ENCODE results near the gene TUBGCP6.

- TF ChIP-seq CTCF (IDR thresholded peaks at IDR 0.05; ENCODE audit: low read depth, low read length, poor library complexity, severe bottlenecking) (no peak), EZH2phosphoT487 (IDR thresholded peaks at IDR 0.05; ENCODE audit: borderline replicate concordance, low read length) (no peak)
Observed at GRCh38 chr22:50218153-50218995, 26.4 kb downstream of the TUBGCP6 start.
